Right lung (tissue), 5 donors: ENCODE measurements around the gene CCNE1. TPM values are rescaled to one million over a fixed set of nuclear protein-coding genes. Genes with fewer than 3 reads are reported as not detected.
"Not testable (repeated sequence)": the region's sequence is repeated elsewhere in the genome, so short reads cannot be mapped to it uniquely, and the experiment has no call there.

Source experiments
- DNase-seq, 2 donors: peaks; one replicate each; pipeline ENCODE4 v3.0.0-alpha.2; 2013
- polyA plus RNA-seq, 5 donors: library from polyadenylated mRNA; unstranded; fragments of 120-200 nt; gene quantifications; one replicate each; pipeline versions ENCODE4 v1.2.1 to v1.2.3, GENCODE V29; 2013; ENCODE audit warnings: inconsistent platforms in 1 of 5, low replicate concordance in 1 of 5; ENCODE audit not compliant: insufficient read length in 5 of 5, insufficient read depth in 1 of 5

CCNE1 gene
- polyA plus RNA-seq, 5 donors, result 4.3 to 6.2 (median 5.4) TPM

DNA sequence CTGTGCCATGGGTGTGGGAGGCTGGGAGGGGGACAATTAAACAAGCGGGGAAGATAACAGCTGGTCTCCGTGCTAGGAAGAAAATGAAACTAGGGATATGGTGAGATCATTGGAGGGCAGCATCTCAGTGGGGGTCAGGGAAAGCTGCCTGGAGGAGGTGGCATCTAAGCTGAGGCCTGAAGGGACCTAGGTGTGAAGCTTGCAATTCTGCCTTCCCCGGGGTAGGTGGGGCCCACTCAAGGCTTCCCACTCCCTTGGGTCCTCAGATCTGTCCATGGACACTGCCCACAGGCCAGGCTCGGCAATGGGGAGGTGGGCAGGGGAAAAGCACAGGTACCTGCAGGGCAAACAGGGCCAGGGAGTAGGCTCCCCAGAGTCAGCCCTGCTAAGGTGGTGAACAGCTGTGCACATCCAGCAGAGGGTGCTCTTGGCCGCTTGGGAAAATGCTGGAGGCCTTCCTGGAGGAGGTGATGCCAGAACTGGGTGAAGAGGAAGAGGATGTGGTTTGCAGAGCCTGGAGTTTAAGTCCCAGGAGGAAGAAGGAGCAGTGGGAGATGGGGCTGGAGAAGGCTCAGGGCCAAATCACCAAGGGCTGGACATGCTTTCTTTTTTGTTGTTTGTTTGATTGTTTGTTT, 25.7 kb upstream of the CCNE1 start:
- DNase-seq, result no peak

DNA sequence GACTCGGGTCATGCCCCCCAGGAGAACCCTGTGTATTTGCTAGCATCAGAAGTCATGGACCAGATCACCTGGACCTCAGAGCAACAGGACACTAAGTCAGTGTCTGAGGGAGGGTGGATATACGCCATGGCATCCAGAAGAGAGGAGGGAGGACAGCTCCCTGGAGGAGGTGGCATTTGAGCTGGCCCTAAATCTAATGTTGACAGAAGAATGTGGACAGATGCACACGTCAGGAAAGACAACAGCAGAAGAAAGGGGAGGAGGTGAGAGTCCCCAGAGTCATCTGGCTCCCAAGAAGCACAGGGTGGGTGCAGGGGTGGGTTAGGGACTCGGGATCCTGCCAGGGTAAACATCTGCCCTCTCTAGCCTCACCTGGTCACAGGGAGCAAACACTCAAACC, 24.5 kb upstream of the CCNE1 start:
- no peak for DNase-seq

DNA sequence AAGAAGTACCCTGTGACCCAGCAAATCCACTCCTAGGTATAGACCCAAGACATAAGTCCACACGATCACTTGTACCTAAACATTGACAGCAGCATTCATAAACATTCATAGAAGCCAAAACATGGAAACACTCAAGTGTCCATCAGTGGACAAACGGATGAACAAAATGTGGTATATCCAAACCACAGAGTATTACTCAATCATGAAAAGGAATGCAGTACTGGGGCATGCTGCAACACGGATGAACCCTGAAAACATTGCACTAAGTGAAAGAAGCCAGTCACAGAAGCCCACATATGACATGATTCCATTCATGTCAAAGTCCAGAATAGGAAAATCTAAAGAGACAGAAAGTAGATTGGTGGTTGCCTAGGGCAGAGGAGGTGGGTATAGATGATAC, 22.8 kb upstream of the CCNE1 start:
- no peak for DNase-seq

DNA sequence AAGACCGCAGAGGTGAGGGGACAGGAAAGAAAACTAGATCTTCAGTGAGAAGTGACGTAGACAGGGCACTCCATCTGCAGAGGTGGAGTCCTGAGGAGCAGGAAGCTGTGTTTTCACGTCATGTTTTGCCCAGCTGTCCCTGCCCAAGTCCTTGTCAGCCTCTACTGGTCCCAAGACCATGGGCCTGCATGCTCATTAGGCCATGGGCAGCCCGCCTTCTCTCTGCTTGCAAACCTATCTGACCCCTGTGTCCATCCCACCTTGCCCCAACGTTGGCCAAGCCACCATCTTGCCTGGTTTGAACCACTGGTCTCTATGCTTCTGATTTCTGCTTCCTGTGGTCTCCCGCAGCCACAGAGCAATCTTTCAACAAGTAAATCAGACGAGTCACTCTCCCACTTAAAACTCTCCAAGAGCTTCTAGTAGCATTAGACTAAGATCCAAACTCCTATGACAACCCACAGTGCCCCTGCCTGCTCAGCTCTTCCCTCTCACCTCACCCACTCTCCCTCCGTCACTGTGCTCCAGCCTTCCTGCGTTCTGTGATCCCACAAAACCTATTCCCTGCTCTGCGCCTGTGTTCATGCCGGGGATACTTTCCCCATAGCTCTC, 18.6 kb upstream of the CCNE1 start:
- no peak for DNase-seq

DNA sequence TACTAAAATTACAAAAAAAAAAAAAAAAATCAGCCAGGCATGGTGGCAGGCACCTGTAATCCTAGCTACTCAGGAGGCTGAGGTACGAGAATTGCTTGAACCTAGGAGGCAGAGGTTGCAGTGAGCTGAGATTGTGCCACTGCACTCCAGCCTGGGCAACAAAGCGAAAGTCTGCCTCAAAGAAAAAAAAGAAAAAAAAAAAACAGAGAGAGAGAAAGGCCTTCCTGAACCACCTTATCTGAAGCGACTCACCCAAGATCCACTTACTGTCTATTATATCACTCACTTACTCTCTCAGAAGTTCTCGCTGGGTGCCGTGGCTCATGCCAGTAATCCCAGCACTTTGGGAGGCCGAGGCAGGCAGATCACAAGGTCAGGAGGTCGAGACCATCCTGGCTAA, 17.3 kb upstream of the CCNE1 start:
- not testable (repeated sequence) for DNase-seq

DNA sequence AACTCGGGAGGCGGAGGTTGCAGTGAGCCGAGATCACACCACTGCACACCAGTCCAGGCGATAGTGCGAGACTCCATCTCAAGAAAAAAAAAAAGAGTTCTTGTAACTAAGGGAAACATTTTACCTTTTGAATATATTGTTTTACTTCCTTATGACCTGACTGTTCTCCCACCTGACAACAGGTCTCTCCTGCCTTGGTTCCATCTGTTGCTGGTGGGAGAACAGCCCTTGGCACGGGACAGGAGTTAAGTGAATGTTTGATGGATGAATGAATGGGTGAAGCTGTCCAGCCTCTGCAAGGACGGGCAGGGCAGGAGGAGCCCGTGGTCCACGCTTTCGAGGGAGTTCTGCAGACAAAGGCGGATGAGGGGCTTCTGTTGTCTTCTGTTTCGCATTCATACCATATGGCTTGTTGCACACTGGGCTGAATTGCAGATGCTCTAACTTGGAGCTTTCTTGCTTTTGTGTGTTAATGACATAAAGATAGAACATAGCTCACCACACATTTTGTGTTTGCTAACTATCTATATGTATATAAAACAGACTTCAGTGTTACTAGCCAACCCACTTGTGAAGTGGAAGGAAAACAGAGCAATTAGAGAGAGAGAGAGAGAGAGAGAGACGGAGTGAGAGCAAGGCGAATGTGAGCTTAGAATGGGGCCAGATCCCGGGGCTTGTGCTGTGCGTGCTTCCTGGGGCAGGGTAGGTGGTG, 16.2 kb upstream of the CCNE1 start:
- DNase-seq, result no peak

DNA sequence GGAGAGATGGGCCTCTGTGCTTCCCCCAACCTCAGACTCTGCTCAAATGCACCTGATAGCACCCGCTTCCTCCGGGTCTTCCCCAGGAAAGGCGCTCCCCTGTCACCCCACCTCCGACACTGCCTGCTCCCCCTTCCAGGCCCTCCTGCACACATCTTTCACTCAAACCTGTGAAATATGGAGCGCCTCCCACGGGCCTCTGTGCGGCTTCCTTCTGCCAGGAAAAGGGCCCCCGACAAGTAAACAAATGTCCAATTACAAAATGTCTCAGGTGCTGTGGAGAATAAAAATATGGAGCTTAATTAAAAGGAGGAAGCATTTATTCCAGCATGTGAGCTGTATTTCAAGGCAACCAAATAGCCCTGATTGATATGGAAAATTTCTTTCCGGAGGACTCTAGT, 15.6 kb upstream of the CCNE1 start:
- no peak for DNase-seq

DNA sequence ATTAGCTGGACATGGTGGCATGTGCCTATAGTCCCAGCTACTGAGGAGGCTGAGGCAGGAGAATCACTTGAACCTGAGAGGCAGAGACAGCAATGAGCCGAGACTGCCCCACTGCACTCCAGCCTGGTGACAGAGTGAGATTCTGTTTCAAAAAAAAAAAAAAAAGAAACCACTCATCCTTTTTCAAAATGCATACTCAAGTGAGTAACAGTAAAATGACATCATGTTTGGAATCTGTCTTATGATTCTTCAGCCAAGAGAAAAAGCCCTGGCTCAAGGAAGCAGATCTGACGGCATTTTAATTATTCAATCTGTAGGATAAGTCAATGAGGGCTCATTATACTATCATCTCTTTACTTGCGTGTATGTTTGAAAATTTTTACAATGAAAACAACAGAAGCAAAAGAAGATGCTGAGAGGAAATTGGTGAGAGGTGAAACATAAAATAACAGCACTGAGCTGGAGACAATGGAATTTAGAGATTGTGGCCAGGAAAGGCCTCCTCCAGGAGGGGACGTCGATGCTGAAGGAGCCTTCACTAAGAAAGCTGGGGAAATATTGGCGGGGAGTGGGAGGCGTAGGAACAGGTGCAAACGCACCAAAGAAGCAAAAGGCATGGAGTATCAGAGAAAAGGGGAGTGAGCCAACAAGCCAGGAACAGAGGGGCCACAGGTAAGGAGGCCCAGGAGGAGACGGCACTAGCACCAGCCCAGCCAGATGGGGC, 12.9 kb upstream of the CCNE1 start:
- DNase-seq, result peak in 1 of 2 donors; percentile 26

DNA sequence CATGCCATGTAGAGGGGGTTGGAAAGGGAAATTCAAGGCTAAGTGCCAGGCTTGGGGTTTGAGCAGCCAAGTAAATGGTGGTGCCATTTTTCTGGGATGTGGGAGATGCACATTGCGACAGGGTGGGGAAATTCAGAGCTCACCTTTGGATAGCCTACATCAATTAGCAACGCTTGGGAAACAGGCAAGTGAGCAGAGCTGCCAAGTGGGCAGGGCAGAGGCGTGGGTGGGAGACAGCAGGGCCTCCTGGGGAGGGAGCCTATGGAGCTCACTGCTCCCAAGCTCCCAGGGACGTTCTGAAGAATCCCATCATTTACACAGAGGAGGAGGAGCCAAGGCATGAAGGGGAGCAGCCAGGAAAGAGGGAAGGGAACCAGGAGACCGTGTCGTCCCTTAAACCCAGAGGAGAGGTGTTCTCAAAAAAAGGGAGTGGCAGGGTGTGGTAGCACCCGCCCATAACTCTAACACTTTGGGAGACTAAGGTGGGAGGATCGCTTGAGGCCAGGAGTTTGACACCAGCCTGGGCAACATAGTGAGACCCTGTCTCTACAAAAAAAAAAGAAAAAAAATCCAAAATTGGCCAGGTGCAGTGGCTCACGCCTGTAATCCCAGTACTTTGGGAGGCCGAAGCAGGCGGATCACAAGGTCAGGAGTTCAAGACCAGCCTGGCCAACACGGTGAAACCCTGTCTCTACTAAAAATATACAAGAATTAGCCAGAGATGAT, 11.5 kb upstream of the CCNE1 start:
- no peak for DNase-seq

DNA sequence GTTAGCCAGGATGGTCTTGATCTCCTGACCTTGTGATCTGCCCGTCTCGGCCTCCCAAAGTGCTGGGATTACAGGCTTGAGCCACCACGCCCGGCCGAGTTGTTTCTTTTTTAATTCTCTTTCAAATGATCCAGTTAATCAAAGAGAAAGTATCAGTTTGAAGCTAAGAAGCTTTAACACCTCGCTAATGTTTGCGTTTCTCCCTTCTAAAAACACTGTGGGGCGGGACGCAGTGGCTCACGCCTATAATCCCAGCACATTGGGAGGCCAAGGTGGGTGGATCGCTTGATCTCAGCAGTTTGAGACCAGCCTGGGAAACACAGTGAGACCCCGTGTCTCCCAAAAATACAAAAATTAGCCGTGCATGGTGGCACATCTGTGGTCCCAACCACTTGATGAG, 7.8 kb upstream of the CCNE1 start:
- not testable (repeated sequence) for DNase-seq

DNA sequence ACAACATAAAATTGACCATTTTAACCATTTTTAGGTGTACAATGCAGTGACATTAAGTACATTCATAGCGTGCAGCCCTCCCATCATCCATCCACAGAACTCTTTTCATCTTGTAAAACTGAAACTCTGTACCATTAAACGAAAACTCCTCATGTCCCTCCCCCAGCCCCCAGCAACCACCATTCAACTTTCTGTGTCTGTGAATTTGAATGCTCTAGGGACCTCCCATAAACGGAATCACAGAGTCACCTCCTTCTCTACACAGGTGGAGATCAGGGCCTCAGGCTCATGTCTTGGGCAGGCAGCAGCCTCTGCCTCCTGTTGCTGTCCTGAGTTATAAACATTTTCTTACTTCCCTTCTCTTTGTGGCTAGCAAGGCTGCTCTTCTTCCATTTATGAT, 7.3 kb upstream of the CCNE1 start:
- DNase-seq, result no peak

DNA sequence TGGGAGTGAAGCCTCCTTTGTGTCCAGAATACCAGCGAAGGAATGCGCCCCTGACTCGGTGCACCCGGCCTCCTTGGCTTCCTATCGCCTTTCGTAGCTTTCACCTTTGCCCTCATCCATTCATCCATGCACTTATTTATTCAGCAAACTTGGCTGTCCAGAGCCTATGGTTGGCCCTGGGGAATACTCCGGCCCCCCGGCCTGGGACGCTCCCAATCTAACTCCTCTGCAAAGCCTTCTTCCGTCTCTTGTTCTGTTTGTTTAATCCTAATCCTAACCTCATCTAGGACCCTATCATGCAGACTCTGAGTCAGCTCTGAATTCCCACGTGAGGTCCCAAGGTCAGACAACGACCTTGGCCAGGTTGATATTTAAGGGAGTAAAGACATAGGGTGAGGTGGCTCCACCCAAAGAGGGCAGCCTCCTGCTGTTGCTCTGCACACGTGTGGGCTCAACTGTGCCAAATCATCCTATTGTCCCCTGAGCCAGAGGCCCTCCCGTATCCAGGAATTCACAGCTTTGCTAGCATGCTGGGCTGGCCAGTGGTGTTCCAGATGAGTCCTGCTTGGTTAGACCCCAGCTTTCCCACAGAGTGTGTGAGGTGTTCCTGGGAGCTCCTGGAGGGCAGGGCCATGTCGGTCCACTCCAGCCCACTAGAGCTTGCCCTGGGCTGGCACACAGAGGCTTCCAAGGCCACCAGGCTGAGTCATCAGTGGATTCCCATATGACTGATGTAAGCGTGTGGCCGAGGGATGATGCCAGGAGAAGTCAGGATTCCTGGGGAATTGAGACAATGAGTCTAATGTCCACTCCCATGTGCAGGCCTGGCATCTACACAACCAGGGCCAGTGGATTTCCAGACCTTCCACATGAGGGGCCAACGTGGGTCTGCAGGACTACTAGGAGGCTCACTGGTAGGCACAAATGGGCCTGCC, 6.5 kb upstream of the CCNE1 start:
- DNase-seq, result no peak

DNA sequence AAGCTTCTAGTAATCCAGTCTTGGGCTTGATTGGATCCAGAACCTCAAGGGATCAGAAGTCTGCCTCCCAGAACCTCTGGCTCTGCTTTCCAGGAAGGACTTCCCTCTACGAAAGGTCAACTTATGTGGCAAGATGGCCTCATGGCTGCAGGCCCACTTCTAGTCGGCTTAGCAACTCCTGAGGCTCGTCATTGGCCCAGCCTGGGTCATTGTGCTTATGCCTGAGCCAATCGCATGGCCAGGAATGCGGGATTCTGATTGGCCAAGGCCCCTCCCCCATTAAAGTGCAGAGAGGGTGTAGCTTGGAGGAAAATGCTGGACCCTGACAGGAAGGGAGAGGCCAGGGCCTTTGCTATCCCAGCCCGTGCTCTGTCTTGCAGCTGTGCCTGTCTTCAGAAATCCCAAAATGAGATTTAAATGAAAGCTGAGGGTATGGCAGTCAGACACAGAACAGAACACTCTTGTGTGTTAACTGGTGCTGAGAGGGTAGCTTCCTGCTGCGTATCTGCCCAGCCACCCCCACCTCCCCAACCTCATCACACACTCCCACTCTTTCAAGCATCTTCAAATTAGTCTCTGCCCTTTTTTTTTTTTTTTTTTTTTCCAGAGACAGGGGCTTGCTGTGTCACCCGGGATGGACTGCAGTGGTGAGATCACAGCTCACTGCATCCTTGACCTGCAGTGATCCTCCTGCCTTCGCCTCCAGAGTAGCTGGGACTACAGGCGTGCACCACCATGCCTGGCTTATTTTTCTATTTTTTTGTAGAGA, 5.5 kb upstream of the CCNE1 start:
- peak in 1 of 2 donors; percentile 35 for DNase-seq

DNA sequence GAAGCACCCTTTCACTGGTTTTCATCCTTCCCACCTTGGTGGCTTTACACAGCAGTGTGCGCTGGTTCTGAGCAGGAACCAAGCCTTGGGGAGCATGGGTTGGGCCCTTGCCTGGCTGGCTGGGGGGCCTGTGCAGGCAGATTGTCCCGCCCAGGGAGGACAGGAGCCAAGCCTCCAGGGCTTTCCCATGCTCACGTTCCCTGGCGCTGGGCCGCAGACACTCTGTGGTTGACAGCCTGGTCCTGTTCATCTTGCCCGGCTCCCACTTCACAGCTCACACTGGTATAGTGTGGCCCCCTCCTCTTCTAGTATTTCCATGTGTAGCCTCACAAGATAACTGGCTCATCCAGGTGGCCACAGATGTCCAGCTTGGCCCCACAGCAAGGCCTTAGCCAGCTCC, 4.6 kb upstream of the CCNE1 start:
- no peak for DNase-seq

DNA sequence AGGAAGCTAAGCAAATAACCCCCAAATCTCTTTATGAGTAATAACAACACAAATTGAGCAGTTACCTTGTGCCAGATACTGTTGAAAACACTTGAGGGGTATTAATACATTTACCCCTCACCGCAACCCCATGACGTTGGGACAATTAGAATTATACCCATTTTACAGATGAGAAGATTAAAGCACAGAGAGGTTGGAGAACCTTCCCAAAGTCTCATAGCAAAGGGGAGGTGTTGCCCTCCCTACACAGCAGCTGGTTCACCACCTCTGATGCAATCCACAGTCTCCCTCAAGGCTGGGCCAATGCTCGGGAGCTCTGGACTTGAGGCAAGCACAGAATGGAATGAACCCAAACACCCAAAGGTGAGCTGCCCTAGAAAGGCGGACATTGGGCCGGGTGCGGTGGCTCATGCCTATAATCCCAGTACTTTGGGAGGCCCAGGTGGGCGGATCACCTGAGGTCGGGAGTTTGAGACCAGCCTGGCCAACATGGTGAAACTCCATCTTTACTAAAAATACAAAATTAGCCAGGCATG, 3.9 kb upstream of the CCNE1 start:
- DNase-seq, result no peak

DNA sequence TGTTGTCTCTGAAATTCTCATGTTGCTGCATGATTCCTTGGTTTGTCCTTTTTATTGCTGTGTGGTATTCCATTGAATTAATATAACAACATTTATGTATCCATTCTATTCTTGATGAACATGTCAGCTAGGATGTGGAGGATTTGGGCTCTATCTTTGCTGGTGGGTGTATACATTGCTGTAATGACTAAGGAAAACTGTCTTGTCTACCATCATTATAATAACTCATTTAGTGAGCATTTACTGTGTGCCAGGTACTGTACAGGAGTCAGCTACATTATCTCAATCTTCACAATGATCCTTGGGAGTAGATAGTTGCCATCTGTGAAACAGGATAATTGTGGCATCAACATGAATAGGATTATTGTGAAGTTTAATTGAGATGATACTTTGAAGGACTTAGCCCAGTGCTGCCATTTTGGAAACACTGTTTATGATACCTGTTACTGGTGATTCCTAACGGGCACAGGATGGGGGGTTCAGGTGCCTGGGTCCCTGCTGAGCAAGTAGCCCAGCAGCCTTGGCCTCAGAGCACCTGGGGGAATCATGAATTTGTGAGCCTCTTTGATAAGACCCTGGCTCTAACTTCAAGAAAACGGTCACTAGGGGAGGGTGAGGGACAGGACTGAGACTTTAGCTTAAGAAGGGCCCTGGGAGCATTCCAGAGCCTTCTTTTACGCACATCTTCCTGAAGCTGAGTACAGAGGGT, 1.8 kb upstream of the CCNE1 start:
- DNase-seq, result no peak

DNA sequence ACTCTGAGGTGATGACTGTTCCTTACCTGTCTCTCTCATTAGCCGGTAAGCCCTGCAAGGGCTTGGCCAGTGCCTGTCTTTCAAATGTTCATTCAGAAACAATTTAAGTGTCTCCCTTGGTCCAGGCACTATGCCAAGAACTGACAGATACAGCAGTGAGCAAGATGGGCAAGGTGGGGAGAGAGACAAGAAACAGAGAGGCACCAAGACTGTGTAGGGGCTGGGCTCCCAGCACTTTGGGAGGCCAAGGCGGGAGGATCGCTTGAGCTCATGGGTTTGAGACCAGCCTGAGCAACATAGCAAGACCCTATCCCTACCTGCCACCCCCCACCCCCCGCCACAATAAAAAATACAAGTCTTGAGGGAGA, 1.3 kb upstream of the CCNE1 start:
- DNase-seq, result no peak

DNA sequence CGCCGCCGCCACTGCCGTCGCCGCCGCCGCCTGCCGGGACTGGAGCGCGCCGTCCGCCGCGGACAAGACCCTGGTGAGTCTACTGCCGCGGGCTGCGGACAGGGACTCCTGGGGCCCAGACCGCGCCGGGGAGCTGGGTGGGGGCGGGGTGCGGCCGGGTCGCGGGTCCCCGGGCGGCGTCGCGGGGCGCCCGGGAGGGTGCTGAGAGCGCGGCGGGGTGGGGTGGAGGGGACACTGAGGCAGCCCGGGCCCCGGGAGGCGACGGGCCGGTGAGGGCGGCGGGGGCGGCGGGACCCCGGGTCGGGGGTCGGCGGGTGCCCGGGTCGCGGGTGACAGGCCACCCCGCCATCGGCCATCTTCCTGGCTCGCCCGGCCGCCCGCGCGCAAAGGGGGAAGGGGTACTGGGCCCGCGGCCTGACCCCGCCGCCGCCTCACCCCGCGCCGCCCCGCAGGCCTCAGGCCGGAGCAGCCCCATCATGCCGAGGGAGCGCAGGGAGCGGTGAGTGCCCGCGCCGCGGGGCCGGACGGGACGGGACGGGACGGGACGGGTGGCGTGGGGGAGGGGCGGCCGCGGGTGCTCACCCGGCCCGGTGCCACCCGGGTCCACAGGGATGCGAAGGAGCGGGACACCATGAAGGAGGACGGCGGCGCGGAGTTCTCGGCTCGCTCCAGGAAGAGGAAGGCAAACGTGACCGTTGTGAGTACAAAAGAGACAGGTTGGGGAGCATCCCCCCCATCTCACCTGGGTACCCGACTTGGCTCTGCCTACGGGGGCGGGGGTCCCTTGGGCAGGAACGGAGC, 489 bp downstream of the CCNE1 start:
- no peak for DNase-seq
